GM21717 (cell line): ENCODE measurements around the gene LSP1.
"Not testable (repeated sequence)": the region's sequence is repeated elsewhere in the genome, so short reads cannot be mapped to it uniquely, and the experiment has no call there.

Experiments used
- ATAC-seq: cut with Tn5 transposase; IDR thresholded peaks from one replicate; pipeline ENCODE4 v1.9.1; 2021; ENCODE audit warnings: mild to moderate bottlenecking, moderate library complexity; ENCODE audit not compliant: unreplicated experiment

Gene LSP1

DNA sequence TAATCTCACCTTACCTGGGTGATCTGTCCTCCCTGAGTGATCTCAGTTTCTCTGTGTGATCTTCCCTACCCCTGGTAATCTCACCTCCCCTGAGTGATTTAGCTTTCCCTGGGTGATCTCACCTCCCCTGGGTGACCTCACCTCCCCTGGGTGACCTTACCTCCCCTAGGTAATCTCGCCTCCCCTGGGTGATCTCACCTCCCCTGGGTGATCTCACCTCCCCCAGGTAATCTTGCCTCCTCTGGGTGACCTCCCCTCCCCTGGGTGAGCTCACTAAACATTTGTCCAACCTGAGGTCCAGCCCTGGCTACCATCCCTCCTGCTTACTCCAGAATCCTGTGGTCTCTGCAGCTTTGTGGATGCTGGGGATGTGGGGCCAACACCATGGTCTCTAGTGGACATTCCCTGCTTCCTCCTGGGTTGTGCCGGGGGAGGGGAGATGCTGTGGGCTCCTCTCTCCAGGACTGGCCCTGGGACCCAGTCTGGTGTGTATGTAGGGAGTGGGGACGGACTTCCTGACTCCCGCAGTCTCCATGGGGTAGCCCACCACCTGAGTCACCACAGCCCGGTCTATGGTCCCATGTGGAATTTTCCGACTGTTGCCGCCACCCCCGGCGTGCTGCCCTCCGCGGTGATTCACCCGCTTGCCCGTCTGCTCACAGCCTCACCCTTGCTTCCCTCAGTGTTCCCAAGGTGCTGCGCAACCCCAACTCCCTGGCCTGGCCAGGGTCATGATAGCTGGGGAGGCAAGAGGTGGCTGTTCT, 9.9 kb downstream of the LSP1 start:
- no peak for ATAC-seq

DNA sequence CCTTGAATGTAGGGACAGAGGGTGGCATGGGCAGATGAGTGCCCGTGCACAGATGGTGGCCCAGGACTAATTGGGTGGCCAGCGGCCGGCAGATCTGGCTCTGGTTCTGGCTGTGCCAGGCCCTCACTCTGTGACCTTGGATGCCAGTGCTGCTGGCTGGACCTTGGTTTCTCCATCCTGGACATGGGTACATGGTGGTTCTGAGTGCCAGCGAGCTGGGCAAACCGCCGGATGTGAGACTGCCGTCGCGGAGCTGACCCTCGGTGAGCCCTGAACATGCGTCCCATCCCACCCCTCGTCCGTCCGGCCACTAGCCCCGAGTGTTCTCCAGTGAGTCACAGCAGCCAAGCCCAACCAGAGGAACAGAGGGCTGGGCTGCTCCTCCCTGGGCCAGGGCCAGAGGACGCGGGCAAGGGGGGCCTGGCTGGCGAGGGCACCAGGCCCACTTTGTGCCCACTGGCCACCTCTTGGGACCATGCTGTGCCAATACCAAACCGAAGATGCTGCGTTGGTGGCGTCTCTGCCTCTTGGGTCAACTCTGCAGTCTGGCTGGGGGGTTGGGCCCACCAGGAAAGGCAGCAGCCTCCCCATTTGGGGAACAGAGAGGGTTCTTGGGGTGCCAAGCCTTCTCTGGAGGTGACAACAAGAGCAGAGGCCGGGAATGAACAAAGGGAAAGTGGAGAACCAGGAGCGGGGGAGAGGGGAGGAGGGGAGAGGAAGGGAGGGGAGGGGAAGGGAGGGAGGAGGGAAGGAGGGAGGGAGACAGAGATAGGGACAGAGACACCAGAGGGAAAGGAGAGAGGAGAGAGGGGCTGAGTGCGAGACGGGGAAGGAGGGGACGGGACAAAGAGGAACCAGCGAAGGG, 10.7 kb downstream of the LSP1 start:
- no peak for ATAC-seq

DNA sequence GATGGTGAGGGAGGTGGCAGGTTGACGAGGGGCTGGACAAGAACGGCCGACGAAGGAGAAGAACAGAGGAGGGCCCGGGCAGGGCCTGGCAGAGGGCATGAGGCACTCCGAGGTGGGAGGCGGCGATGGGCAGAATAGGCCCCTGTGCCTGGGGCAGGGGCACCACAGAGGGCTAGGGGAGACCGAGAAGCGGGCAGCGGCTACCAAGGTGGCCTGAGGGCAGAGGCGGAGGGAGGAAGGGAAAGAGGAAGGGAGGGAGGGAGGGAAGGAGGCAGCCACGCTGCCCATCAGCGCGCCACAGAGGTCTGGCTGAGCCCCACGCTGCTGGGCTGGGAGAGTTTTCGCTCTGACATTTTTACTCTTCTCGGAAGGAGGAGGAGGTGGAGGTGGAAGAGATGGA, 11.3 kb downstream of the LSP1 start:
- no peak for ATAC-seq

DNA sequence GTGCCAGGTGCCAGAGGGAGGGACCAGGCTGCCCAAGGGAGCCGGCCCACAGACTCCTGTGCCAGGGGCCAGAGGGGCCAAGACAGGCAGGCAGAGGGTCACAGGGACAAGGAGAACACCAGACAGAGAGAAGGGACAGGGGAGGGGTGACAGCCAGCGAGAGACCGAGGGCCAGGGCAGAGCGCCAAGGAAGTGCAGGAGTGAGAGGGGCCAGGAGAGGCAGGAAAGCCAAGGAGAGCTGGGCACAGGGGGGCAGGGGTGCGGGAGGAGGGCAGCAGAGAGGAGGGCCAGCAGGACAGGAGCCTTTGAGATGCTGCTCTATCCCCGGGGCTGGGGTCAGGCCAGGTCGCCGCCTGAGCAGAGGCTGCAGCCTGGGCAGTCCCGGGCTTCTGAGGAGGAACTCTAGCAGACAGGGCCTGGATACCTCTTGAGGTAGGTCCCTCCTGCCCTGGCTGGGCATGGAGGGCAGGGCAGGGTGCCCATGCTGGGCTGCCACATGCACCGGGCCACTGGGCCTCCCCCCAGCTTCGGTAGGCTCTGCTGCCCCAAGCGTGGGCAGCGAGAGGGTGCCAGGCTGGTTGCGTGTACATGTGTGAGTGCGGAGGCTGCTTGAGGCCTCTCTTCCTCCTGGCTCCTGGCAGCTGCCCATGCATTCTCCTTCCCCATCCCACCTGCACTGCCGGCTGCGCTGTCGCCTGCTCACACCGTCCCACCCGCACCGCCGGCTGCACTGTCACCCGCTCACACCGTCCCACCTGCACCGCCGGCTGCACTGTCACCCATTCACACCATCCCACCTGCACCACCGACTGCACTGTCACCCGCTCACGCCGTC, 12.2 kb downstream of the LSP1 start:
- ATAC-seq: no peak

DNA sequence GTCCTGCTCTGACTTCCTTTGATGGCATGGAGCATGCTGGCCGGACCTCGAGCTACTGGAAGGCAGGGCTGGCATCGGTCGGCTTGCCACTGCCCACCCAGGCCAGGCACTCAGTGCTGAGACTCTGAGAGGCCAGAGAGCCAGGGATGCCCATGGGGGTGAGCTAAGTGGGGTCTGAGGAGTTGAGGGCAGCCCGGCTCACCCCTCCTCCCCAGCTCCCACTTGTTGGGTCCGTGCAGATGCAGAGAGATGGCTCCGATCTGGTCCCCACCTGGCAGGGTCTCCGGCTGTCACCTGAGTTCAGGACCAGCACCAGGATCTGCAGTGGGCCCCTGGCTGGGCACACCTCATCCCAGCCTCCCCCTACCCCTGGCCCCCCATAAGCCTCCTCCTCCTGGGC, 13.3 kb downstream of the LSP1 start:
- ATAC-seq: no peak

DNA sequence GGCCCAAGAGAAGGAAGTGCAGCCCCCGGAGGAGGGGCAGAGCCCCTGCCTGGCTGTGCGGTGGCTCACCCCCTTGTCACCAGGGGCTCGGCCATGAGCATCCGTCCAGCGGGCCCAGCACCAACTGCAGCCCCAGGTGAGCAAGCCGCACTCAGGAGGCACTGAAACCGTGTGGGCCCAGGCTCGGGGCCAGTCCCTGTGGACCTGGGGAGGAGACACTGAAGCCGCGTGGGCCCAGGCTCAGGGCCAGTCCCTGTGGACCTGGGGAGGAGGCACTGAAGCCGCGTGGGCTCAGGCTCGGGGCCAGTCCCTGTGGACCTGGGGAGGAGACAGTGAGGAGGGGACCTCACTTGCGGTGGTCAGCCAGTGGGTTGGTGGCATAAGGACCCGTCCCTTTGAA, 13.9 kb downstream of the LSP1 start:
- ATAC-seq: no peak

DNA sequence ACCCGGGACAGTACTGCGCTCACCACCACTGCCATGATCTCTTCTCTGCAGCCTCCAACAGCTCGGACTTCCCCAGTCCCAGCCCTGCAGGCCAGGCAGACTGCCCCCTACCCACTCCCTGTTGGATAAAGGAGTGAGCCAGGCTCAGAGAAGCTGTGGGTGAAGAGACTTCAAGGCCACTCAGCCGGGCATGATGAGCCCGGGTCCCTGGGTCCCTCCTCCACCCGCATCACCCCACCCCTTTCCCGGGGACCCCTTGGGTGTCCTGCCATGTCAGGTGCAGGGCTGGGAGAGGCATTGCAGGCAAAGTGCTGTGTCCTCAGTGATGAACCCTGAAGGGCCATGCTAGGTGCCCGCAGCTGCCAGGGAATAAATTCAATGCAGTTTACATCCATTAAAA, 14.5 kb downstream of the LSP1 start:
- no peak for ATAC-seq

DNA sequence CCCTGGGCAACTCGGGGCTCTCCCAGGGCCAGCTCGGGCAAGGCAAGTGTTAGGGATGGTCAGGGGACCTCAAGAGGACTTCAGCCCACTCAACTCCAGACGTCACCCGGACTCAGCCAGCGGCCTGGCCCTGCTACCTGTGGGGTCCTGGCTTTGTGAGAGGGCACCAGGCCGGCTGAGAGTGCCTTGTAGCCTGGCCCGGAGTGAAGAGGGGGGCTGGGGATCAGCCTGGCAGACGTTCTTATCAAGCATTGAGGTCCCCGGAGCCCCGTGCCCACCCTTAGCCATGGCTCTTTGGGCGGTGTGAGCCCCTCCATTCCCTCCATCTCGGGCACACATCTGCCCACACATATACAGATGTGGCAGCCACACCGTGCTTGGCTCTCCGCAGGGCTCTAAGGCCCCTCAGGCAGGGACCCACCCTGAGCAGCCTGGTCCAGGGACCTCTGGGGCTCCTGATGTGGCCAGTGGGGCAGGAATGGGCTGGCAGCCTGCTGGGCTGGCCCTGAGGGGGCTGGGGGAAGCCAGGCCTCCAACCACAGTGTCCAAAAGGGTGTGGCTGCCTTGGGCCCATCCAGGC, 15.3 kb downstream of the LSP1 start:
- ATAC-seq: no peak

DNA sequence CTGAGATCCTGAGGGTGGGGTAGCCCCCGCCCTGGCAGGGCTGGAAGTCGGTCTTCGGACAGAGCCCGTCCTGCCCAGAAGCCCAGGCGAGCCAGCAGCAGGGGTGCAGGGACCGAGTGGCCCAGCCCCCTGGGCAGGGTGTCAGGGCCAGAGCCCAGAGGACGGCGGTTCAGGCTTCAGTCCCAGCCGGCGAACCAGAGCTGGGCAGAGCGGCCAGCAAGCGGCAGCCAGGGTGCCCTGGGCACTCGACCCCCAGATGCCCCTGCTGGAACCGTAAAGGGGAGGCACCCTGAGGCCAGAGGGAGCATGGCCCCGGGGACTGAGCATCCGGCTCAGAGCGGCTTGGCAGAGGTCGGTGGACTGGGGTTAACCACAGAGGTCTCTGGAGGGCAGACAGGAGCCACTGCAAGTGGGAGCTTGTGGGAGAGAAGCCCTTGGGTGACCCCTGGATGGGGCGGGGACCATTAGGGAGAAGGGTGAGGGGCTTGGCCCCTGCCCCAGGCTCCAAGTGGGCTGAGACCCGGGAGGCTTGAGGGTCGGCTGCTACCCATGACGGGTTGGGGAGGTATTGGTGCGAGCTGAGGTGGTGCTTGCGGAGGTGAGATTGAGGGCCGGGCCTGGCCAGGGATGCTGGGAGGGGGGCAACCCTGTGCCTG, 15.9 kb downstream of the LSP1 start:
- no peak for ATAC-seq

DNA sequence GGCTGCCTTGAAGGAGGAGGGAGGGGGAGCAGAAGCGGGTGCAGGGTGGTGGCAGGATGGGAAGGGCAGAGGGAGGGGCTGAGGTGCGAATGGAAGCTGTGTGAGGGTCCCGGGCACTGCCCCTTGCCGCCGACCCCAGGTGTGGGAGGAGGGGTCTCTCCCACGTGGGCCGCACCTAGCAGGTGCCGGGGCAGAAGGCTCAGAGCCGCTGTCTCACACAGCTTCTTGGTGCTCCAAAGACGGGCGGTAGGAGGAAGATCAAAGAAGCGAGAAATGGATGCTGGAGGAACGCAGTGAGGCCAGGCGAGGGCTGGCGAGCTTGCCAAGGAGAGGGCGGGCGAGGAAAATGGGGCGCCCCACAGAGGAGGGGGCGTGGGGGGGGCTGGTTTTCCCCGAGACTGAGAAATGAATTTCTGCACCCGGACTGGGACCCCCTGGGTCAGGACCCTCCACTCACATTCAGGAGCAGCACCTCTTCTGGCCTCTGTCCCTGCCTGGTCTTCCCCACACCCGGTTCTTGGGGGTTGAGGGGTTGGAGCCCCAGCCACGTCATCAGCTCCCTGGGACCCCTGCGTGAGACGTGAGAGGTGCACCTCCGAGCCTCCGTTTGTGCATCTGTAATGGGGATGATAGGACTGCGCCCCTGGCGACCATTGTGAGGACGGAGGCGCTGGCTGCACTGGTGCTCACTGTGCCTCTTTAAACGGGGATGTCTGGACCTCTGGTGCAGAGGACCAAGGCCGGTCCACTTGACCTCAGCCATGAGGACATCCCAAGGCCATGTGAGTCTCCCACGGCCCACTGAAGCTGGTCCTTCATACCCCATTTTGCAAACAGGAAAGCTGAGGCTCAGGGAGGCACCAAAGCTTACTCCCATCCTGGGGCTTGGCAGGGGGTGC, 16.8 kb downstream of the LSP1 start:
- ATAC-seq: no peak

DNA sequence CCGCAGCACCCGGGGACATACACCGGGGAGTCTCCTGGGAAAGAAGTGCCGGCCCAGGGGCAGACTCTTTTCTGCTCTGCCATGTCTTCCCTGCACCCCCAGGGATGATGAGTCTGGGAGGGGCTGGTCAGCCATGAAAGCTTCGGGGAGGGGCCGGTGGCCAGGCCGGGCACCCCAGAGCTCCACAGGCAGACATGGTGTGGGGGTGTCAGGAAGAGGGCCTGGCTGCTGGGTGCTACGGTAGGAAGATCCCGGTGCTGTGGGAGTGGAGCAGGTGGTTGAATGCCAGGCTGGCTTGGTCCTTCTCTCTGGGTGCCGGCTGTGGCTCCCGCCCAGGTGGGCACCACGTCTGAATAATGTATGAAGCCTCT, 17.4 kb downstream of the LSP1 start:
- ATAC-seq: no peak

DNA sequence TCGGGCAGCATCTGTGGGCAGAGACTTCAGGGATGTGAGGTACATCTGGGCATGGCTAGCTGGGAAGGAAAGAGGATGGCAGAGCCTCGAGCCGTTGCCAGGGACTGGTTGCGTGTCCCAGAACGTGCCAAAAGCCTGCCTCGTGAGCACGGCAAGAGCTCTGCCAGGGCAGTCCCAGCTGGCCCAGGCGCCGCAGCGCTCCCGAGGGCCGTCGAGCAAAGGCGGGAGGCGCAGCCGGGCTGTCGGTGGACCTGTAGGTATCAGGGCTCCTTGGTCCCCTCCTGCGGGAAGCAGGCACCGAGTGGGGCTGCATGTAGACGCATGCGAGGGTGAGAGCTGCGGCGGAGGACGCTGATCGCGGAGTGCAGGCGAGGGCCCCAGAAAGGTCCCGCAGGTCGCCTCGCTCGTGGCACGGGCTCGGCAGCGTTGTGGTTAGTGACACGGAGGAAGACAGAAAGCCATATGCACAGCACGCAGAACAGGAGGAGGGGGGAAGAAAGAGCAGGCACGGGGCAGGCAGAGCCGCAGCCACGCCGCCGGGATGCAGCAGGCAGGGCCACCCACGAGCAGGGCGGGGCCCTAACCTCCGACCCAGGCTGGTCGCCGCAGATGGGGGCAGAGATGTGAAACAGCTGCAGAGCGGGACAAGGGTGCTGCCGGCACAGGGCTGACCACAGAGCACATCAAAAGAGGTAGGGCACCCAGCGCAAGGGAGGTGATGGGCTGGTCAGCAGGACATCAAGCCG, 18.0 kb downstream of the LSP1 start:
- ATAC-seq: no peak

DNA sequence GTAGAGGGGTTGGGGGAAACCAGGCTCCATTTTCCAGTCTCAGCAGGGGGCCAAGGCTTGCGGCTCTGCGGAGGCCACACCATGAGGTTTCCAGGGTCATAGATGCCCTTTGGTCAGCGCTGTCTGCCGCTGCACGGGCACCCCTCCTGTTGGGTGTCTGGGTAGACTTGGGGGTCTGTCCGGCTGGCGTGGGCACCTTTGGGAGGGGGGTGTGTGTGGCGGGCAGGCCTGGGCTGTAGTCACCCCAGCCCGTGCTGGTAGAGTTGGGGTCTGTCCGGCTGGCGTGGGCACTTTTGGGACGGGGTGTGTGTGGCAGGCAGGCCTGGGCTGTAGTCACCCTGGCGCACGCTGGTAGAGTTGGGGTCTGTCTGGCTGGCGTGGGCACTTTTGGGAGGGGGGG, 18.6 kb downstream of the LSP1 start:
- no peak for ATAC-seq

DNA sequence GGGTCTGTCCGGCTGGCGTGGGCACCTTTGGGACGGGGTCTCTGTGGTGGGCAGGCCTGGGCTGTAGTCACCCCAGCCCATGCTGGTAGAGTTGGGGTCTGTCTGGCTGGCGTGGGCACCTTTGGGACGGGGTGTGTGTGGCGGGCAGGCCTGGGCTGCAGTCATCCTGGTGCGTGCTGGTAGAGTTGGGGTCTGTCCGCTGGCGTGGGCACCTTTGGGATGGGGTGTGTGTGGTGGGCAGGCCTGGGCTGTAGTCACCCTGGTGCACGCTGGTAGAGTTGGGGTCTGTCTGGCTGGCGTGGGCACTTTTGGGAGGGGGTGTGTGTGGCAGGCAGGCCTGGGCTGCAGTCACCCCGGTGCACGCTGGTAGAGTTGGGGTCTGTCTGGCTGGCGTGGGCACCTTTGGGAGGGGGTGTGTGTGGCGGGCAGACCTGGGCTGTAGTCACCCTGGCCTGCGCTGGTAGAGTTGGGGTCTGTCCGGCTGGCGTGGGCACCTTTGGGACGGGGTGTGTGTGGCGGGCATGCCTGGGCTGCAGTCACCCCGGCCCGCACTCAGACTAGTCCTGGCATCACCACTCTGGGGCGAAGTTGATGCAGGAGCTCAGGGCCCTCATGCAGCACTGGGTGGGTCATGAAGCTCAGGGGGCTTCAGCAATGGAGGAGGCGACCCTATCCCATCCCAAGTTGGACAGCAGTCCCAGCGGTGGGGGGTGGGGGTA, 19.5 kb downstream of the LSP1 start:
- no peak for ATAC-seq

DNA sequence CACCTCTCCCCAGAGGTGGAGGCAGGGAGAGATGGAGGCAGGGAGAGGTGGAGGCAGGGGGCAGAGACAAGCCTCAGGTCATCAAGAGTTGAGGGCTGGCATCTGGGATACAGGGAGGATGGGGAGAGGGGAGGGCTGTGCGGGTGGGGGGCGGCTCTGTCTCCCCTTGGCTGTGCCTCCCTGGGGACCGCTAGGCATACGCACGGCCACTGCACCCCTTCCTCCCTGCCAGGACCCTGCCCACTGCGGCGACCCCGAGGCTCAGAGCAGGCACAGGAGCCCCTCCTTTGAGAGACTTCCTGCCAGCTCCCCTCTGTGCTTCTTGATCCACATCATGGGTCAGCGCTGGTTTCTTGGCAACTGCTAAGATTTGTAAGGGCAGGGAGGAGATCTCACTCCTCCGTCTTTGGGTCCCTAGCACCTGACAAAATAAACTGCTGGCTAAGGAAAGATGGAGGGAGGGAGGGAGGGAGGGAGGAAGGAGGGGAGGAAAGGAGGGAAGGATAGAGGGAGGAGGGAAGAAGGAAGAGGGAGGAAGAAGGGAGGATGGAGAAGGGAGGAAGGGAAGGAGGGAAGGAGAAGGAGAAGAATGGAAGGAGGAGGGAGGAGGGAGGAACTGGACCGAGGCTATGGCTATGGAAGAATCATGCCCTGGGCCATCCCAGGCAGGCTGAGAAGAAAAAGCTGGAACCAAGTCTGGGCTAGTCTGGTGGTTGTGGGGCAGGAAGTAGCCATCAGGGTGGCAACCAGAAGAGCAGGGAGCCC, 20.3 kb downstream of the LSP1 start:
- ATAC-seq: no peak

DNA sequence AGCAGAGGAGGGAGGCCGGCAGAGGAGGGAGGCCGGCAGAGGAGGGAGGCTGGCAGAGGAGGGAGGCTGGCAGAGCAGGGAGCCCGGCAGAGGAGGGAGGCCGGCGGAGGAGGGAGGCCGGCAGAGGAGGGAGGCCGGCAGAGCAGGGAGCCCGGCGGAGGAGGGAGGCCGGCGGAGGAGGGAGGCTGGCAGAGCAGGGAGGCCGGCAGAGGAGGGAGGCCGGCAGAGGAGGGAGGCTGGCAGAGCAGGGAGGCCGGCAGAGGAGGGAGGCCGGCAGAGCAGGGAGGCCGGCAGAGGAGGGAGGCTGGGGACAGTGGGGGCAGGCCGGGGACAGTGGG, 20.9 kb downstream of the LSP1 start:
- not testable (repeated sequence) for ATAC-seq

DNA sequence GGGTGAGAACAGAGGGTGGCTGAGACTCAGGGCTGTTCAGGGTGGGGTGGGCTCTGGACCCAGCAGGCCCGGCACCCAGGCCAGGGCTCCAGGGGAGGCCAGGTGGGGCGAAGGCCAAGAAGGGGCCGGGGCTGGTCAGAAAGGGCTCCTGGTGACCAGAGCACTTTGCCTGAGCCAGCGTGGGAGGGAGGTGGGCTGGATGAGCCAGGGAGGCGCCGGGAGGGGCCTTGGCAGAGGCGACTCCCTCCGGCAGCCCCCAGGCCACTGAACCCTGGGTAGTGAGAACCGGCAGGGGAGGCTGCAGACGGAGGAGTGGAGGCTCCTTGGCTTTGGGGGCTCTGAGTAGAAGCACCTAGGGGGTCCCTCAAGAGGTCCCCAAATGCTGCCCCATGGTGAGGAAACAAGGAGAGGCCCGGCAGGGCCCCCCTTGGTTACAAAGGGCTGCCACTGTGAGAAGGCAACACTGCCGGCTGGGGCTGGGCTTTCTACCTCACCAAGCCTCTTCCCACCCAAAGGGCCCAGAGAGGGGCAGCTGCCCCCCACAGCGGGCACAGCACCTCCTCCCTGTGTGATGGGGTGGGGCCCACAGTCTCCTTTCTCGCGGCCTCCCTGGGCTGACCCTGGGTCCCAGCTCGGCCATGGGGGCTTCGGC, 21.7 kb downstream of the LSP1 start:
- not testable (repeated sequence) for ATAC-seq
